ENCODE results near the gene PROKR1. TPM values are rescaled to one million over a fixed set of nuclear protein-coding genes. Genes with fewer than 3 reads are reported as not detected.
"Not testable (repeated sequence)": the region's sequence is repeated elsewhere in the genome, so short reads cannot be mapped to it uniquely, and the experiment has no call there.

PROKR1 gene
- polyA plus RNA-seq, 1 donor (not counting 4 experiments of a cell fraction or from before 2014, with no cell fraction given) = not detected

- Histone ChIP-seq H3K4me3 (ENCODE audit: control insufficient read depth in 2 of 3, extremely low read depth in 1 of 3, insufficient read depth in 2 of 3, low read depth in 1 of 3, low read length in 3 of 3) (no peak overlapping the region), H2AFZ (ENCODE audit: control insufficient read depth, low read length) (no peak overlapping the region), H3K9me3 (ENCODE audit: control insufficient read depth, low read depth, low read length) (no peaks in the 10 kb centered on the region), H3K4me1 (ENCODE audit: control insufficient read depth, extremely low read depth, insufficient read depth, low read length) (no peaks in the 10 kb centered on the region), H3K27ac (ENCODE audit: control insufficient read depth, insufficient read depth, low read length) (no peak overlapping the region), H3K36me3 (ENCODE audit: control insufficient read depth in 2 of 2, extremely low read depth in 1 of 2, insufficient read depth in 2 of 2, low read length in 2 of 2) (no peaks in the 10 kb centered on the region), H3K9ac (ENCODE audit: control insufficient read depth, extremely low read depth, insufficient read depth, low read length) (no peak overlapping the region), H4K20me1 (ENCODE audit: control insufficient read depth, extremely low read depth, insufficient read depth, low read length) (no peaks in the 10 kb centered on the region), H3K79me2 (ENCODE audit: control insufficient read depth, insufficient read depth, low read length) (no peaks in the 10 kb centered on the region), H3K4me2 (ENCODE audit: control insufficient read depth, extremely low read depth, insufficient read depth, low read depth, low read length) (peak overlapping the region; percentile 42), H3K27me3 (ENCODE audit: control insufficient read depth, extremely low read depth, insufficient read depth, low read length) (no peaks in the 10 kb centered on the region), H3K9me1 (ENCODE audit: control insufficient read depth, extremely low read depth, insufficient read depth, low read length) (no peaks in the 10 kb centered on the region)
- FAIRE-seq = peak; percentile 70
- no peak for DNase-seq (ENCODE audit: low read depth, low spot score)
- TF ChIP-seq CTCF (optimal IDR thresholded peaks at IDR 0.05 in 1 of 3, IDR thresholded peaks at IDR 0.05 in 1 of 3, conservative IDR thresholded peaks at IDR 0.05 in 1 of 3; ENCODE audit: extremely low read depth in 1 of 3, insufficient read depth in 2 of 3, low read length in 3 of 3) (peak; percentile 57 to 84 (median 71)), EZH2 (IDR thresholded peaks at IDR 0.05; ENCODE audit: low read length) (no peak)
- dilution Hi-C loops (cut with MboI; ENCODE audit: extremely low pct_ligation_motif_present, low sequenced_read_pairs) = no loop called here
Observed at GRCh38 chr2:68594674-68595492, 48.5 kb upstream of the PROKR1 start.

GRCh38 chr2:68595493-68595785, 47.9 kb upstream of the PROKR1 start:
- FAIRE-seq; H3K4me3 ChIP-seq (ENCODE audit: control insufficient read depth in 2 of 3, extremely low read depth in 1 of 3, insufficient read depth in 2 of 3, low read depth in 1 of 3, low read length in 3 of 3); H4K20me1 ChIP-seq (ENCODE audit: control insufficient read depth, extremely low read depth, insufficient read depth, low read length); H3K36me3 ChIP-seq (ENCODE audit: control insufficient read depth in 2 of 2, extremely low read depth in 1 of 2, insufficient read depth in 2 of 2, low read length in 2 of 2); H3K9ac ChIP-seq (ENCODE audit: control insufficient read depth, extremely low read depth, insufficient read depth, low read length); H2AFZ ChIP-seq (ENCODE audit: control insufficient read depth, low read length); H3K4me1 ChIP-seq (ENCODE audit: control insufficient read depth, extremely low read depth, insufficient read depth, low read length); H3K27me3 ChIP-seq (ENCODE audit: control insufficient read depth, extremely low read depth, insufficient read depth, low read length); DNase-seq (ENCODE audit: low read depth, low spot score); H3K9me3 ChIP-seq (ENCODE audit: control insufficient read depth, low read depth, low read length); H3K9me1 ChIP-seq (ENCODE audit: control insufficient read depth, extremely low read depth, insufficient read depth, low read length); H3K27ac ChIP-seq (ENCODE audit: control insufficient read depth, insufficient read depth, low read length); H3K79me2 ChIP-seq (ENCODE audit: control insufficient read depth, insufficient read depth, low read length); H3K4me2 ChIP-seq (ENCODE audit: control insufficient read depth, extremely low read depth, insufficient read depth, low read depth, low read length); dilution Hi-C loops (cut with MboI; ENCODE audit: extremely low pct_ligation_motif_present, low sequenced_read_pairs): not testable (repeated sequence)

- dilution Hi-C loops (cut with MboI; ENCODE audit: extremely low pct_ligation_motif_present, low sequenced_read_pairs); H4K20me1 ChIP-seq (ENCODE audit: control insufficient read depth, extremely low read depth, insufficient read depth, low read length); H3K4me1 ChIP-seq (ENCODE audit: control insufficient read depth, extremely low read depth, insufficient read depth, low read length); H3K4me2 ChIP-seq (ENCODE audit: control insufficient read depth, extremely low read depth, insufficient read depth, low read depth, low read length); FAIRE-seq; H3K27me3 ChIP-seq (ENCODE audit: control insufficient read depth, extremely low read depth, insufficient read depth, low read length); H2AFZ ChIP-seq (ENCODE audit: control insufficient read depth, low read length); H3K36me3 ChIP-seq (ENCODE audit: control insufficient read depth in 2 of 2, extremely low read depth in 1 of 2, insufficient read depth in 2 of 2, low read length in 2 of 2); H3K27ac ChIP-seq (ENCODE audit: control insufficient read depth, insufficient read depth, low read length); DNase-seq (ENCODE audit: low read depth, low spot score); H3K9me3 ChIP-seq (ENCODE audit: control insufficient read depth, low read depth, low read length); H3K4me3 ChIP-seq (ENCODE audit: control insufficient read depth in 2 of 3, extremely low read depth in 1 of 3, insufficient read depth in 2 of 3, low read depth in 1 of 3, low read length in 3 of 3); H3K9me1 ChIP-seq (ENCODE audit: control insufficient read depth, extremely low read depth, insufficient read depth, low read length); H3K9ac ChIP-seq (ENCODE audit: control insufficient read depth, extremely low read depth, insufficient read depth, low read length); H3K79me2 ChIP-seq (ENCODE audit: control insufficient read depth, insufficient read depth, low read length): not testable (repeated sequence)
Observed at GRCh38 chr2:68600495-68600894, 42.9 kb upstream of the PROKR1 start.
